Raji (cell line): ENCODE results near the gene CDC42SE1.

Source experiments
- POLR2A ChIP-seq: IDR thresholded peaks from 2 replicates; pipeline ENCODE4 v1.6.1; 2011; ENCODE audit warnings: low read depth, low read length, control low read depth; ENCODE audit not compliant: insufficient read depth

The CDC42SE1 gene

GRCh38 chr1:151035167-151035566 lies 24.3 kb downstream of the CDC42SE1 start:
- TF ChIP-seq POLR2A, result no peak

- no peak for TF ChIP-seq POLR2A
Measured at GRCh38 chr1:151032164-151032563, 27.3 kb downstream of the CDC42SE1 start.

- no peak for TF ChIP-seq POLR2A
Measured at GRCh38 chr1:151026460-151026859, 33.0 kb downstream of the CDC42SE1 start.

DNA sequence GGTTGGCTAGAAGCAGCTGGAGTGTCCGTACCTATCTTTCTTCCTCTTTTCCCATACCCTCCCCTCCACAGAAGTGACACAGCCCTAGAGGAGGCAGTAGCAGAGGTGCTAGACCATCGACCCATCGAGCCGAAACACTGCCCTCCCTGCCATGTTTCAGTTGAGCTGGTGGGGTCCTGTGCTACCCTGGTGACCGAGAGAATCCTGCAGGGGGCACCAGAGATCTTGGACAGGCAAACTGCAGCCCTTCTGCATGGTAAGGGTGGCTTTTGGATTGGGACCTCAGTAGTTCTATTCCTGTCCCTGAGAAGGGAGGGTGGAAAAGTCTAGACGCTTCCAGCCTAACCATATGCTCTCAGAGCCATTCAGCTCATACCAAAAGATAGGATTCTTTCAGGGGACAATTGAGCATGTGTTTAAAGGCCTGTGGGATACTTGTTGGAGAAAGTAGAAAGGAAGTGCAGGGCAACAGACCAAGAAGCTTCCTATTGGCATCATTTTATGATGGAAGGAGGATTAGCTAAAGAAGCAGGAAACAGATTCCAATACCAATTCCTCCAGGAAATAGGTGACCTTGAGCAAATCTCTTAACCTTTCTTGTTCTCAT lies 34.8 kb downstream of the CDC42SE1 start:
- TF ChIP-seq POLR2A, result no peak

GRCh38 chr1:151013518-151013917 lies 45.9 kb downstream of the CDC42SE1 start:
- no peak for TF ChIP-seq POLR2A

DNA sequence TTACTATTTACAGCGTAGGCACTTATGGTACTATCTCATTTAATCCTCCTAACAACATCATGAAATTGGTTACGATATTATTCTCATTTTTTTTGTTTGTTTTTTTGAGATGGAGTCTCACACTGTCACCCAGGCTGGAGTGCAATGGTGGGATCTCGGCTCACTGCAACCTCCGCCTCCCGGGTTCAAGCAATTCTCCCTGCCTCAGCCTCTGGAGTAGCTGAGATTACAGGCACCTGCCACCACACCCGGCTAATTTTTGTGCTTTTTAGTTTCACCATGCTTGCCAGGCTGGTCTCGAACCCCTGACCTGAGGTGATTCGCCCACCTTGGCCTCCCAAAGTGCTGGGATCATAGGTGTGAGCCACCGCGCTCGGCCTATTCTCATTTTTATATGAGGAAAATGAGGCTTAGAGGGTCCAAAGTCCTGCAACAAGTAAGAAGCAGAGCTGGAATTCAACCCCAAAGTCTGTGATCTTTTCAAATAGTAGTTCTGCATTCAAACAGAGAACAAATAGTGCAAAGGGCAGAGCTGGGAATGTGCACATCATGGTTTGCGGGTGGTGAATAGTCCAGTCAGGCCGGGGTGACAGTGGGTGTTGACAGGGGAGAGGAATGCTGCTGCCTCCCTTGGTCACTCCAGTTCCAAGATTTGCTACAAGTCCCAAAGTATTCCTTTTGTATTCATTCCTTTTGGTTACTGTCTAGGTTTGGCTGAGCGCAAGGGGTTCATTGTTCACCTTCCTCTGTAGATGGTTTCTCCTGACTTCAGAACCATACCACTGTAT lies 46.5 kb downstream of the CDC42SE1 start:
- no peak for TF ChIP-seq POLR2A

GRCh38 chr1:151011154-151011850 lies 48.1 kb downstream of the CDC42SE1 start:
- no peak for TF ChIP-seq POLR2A

DNA sequence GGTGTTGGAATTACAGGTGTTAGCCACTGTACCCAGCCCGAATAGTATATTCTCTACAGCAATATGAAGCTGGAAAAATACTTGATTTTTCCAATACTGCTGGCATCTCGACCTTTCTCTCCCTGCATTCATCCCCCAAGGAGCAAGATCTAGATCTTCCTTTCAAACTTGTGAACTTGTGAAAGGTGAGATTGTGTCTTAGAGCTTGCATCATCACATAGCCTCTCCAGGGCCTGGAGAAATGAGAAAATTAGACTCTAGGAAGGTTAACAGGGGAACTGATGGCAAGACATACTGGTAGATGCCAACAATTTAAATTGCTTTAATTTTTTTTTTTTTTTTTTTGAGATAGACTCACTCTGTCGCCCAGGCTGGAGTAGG lies 49.1 kb downstream of the CDC42SE1 start:
- no peak for TF ChIP-seq POLR2A

GRCh38 chr1:151009674-151010345 lies 49.6 kb downstream of the CDC42SE1 start:
- no peak for TF ChIP-seq POLR2A

DNA sequence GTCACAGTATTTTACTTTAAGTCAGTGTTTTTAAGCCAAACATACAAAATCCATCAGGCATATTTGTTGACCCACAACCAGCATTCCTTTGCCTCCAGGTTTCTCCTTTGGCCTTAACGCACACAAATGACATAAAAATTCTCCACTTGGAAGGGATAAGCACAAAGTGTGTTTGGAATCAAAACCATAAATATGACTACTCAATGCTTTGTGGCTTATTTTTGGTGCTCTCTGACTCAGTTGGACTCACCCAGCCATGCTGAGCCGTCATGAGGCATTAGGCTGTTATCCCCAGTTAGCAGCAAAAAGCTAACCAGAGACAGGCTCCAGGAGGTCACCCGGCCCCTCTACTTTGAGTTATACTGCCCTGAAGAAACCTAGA lies 50.2 kb downstream of the CDC42SE1 start:
- no peak for TF ChIP-seq POLR2A

GRCh38 chr1:151008244-151009205 lies 50.9 kb downstream of the CDC42SE1 start, which contains the start of gene PRUNE1:
PRUNE1 (plus strand) TSS chr1:151008449; CDS start chr1:151008633, 184 bp downstream.
- TF ChIP-seq POLR2A, result peak; percentile 67

GRCh38 chr1:151007853-151008243 lies 51.6 kb downstream of the CDC42SE1 start:
- TF ChIP-seq POLR2A, result no peak

- TF ChIP-seq POLR2A, result peak; percentile 39; the same call in 1 of the 2 replicates
Measured at GRCh38 chr1:151006327-151007052, 52.9 kb downstream of the CDC42SE1 start, which contains the start of gene MINDY1. MINDY1 (minus strand) TSS chr1:151006902; CDS start chr1:151002617, 4,285 bp downstream.
